Breast epithelium (tissue), 4 donors: Measurements from ENCODE around the gene ATP13A5. TPM values are rescaled to one million over a fixed set of nuclear protein-coding genes. Genes with fewer than 3 reads are reported as not detected.

Experiments
- DNase-seq, 2 donors: peaks; one replicate each; pipeline ENCODE4 v3.0.0-alpha.2; 2019; ENCODE audit warnings: low spot score in 2 of 2
- H3K27ac ChIP-seq, 2 donors: fragments of 200-600 bp; sonication (generic) in 1 of 2; one replicate each; pipeline ENCODE4 v1.5.1; 2016 to 2019; ENCODE audit warnings: mild to moderate bottlenecking in 1 of 2
- H3K27me3 ChIP-seq, 2 donors: fragments of 200-600 bp; sonication (generic) in 1 of 2; one replicate each; pipeline versions ENCODE4 v1.5.1 to v1.6.0; 2017 to 2019; ENCODE audit warnings: control low read depth in 1 of 2, mild to moderate bottlenecking in 1 of 2
- H3K36me3 ChIP-seq: fragments of 200-600 bp; one replicate; pipeline ENCODE4 v1.5.1; 2019
- H3K4me1 ChIP-seq, 2 donors: fragments of 200-600 bp; sonication (generic); one replicate each; pipeline ENCODE4 v1.5.1; 2016 to 2019; ENCODE audit warnings: control low read depth in 1 of 2
- H3K4me3 ChIP-seq, 3 donors: fragments of 200-600 bp; sonication (generic); 1 replicate in 2 of 3; 2 replicates in 1 of 3; pipeline ENCODE4 v1.5.1; 2016 to 2019; ENCODE audit warnings: mild to moderate bottlenecking in 3 of 3, moderate library complexity in 2 of 3
- H3K9me3 ChIP-seq, 2 donors: fragments of 200-600 bp; sonication (generic) in 1 of 2; one replicate each; pipeline ENCODE4 v1.5.1; 2016 to 2019; ENCODE audit warnings: control low read depth in 1 of 2
- POLR2A ChIP-seq: fragments of 450-650 bp; IDR thresholded peaks from one replicate; pipeline ENCODE4 v1.6.1; 2016; ENCODE audit warnings: antibody characterized with exemption, mild to moderate bottlenecking, moderate library complexity
- POLR2AphosphoS5 ChIP-seq, 3 donors: sonication (generic); formaldehyde crosslinking; IDR thresholded peaks; one replicate each; pipeline ENCODE4 v1.6.1; 2017; ENCODE audit warnings: antibody characterized with exemption in 3 of 3
- intact Hi-C: fragments of 100-400 bp; cut with DNase I; formaldehyde crosslinking; loops from one replicate; pipeline ENCODE4 v1.15.1; 2023; ENCODE audit warnings: low total_unique reads
- total RNA-seq, 3 donors: library from RNA; depleted of rRNA; stranded (reverse); fragments of >200 nt; gene quantifications; one replicate each; pipeline ENCODE4 v1.1.0, GENCODE V29; 2016
- TF ChIP-seq, protein P1 (sequence below), 3 donors: fragments of 450-650 bp; IDR thresholded peaks; one replicate each; pipeline ENCODE4 v1.5.1; 2016 to 2017; ENCODE audit warnings: antibody characterized with exemption in 3 of 3, mild to moderate bottlenecking in 3 of 3, moderate library complexity in 3 of 3

ATP13A5 gene
- total RNA-seq, 3 donors from 2014 or later = 2.3 to 4.5 TPM; not detected in 1

DNA sequence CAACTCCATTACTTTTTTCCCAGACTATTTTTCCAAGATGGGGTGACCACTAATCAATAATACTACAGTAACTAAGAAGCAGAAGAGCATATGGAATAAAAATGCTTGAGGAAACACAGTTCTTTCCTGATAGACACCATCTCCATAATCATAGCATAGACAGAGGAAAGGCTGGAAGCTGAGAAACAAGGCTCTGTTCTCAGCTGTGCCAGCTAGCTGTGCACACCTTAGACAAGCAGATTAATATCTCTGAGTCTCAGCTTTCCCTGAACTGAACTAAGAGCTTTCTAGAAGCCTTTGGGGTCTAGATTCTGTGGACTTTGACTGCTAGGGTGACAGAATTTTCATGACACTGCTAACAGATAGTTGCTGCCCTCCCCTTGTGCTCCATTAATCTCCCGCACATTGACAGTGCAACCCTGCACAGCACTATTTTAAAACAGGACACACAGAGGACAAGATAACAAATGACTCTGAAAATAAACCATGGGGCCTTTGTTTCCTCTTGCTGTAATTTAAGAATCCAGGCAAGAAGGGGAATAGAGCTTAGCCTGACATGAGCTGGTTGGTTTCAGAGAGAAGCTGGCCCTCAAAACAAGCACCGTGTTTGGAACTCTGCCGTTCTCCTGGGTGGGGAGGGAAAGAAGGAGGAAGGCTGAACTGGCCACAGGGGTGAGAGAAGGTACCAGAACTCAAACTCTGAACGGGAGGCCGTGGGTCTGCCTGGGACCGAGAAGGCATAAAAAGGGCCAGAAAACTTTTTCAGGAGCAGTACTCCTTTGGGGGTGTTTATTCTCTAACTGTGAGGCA is 67.4 kb downstream of the ATP13A5 start:
- Histone ChIP-seq H3K27ac (peak overlapping the region in 1 of 2 donors; percentile 43), H3K9me3 (no peaks in the 10 kb centered on the region), H3K4me1 (no peaks in the 10 kb centered on the region), H3K4me3 (no peak overlapping the region), H3K27me3 (no peaks in the 10 kb centered on the region), H3K36me3 (no peaks in the 10 kb centered on the region)
- intact Hi-C loops = no loop called here
- no peak for DNase-seq
- TF ChIP-seq POLR2AphosphoS5 (IDR thresholded peaks at IDR 0.05) = no peak
- TF ChIP-seq, protein P1, sequence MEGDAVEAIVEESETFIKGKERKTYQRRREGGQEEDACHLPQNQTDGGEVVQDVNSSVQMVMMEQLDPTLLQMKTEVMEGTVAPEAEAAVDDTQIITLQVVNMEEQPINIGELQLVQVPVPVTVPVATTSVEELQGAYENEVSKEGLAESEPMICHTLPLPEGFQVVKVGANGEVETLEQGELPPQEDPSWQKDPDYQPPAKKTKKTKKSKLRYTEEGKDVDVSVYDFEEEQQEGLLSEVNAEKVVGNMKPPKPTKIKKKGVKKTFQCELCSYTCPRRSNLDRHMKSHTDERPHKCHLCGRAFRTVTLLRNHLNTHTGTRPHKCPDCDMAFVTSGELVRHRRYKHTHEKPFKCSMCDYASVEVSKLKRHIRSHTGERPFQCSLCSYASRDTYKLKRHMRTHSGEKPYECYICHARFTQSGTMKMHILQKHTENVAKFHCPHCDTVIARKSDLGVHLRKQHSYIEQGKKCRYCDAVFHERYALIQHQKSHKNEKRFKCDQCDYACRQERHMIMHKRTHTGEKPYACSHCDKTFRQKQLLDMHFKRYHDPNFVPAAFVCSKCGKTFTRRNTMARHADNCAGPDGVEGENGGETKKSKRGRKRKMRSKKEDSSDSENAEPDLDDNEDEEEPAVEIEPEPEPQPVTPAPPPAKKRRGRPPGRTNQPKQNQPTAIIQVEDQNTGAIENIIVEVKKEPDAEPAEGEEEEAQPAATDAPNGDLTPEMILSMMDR (IDR thresholded peaks at IDR 0.05) = no peak
- TF ChIP-seq POLR2A = no peak

DNA sequence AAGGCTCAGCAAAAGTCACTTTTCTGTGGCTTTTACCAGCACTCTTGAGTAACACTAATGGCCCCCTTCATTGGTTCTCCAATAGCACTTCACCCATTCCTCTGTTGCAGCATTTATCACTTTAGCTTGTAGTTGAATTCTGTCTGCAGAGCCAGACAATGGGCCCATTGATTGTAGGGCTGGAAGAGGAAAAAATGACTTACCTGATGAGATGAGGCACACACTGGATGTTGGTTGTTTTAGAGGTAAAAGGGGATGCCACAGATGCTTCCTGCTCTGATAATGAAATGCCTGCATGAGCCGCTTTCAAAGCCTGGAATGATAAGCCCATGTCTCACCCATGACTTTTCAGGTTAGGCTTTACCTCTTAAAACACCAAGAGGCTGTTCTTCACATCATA is 73.2 kb downstream of the ATP13A5 start:
- TF ChIP-seq POLR2AphosphoS5 (IDR thresholded peaks at IDR 0.05) (no peak), POLR2A (no peak)
- TF ChIP-seq, protein P1 (IDR thresholded peaks at IDR 0.05) = no peak
- no peak overlapping the region for H3K4me3 ChIP-seq
- no peak for DNase-seq
- no peaks in the 10 kb centered on the region for H3K4me1 ChIP-seq
- intact Hi-C loops = no loop called here
- H3K27ac ChIP-seq = no peak overlapping the region
- H3K27me3 ChIP-seq = no peaks in the 10 kb centered on the region
- no peaks in the 10 kb centered on the region for H3K36me3 ChIP-seq
- H3K9me3 ChIP-seq = no peaks in the 10 kb centered on the region

DNA sequence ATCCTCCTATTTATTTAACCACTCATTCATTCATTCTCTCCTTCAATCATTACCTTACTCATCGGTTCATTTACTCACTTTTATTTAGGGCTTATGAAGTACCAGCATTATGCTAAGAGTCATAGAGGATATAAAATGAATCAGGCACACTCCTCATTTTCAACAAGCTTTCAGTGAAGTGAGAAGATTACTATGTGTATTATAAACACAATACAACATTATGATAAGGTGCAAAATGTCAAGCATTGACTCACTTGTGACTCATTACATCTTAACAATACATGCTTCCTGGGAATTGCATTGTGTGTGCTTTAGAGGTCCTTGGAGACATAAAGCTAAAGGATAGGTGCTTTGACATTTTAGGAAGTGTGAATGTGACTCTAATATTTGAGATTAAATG is 77.1 kb downstream of the ATP13A5 start:
- no peak overlapping the region for H3K4me3 ChIP-seq
- peaks cover 0 to 4% of the 10 kb centered on the region in 2 donors for H3K9me3 ChIP-seq
- no peaks in the 10 kb centered on the region for H3K4me1 ChIP-seq
- H3K27ac ChIP-seq = no peak overlapping the region
- no peaks in the 10 kb centered on the region for H3K27me3 ChIP-seq
- no peaks in the 10 kb centered on the region for H3K36me3 ChIP-seq
- no peak for DNase-seq
- TF ChIP-seq POLR2A = no peak
- TF ChIP-seq POLR2AphosphoS5 (IDR thresholded peaks at IDR 0.05) = no peak
- TF ChIP-seq, protein P1 (IDR thresholded peaks at IDR 0.05) = no peak
- intact Hi-C loops = no loop called here

DNA sequence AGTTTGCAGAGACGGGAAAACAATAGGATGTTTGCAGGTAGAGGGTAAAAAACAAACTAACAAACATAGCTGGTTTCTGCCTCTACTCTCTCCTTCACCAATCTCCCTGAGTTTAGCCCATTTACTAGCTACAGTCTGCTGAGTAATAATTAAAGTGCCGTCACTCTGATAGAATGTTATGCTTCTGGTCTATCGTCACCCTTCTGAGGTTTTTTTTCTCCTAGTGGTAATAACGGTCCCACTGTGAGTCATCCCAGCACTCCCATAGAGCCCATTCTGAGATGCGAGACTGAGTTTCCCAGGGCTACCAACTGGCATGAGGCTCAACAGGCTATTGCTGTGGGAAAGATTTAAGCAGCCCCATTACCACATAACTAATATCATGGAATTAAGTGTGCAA is 81.1 kb downstream of the ATP13A5 start:
- no peak for TF ChIP-seq POLR2A
- no peak for TF ChIP-seq POLR2AphosphoS5 (IDR thresholded peaks at IDR 0.05)
- TF ChIP-seq, protein P1 (IDR thresholded peaks at IDR 0.05) = no peak
- no peaks in the 10 kb centered on the region for H3K36me3 ChIP-seq
- H3K4me1 ChIP-seq = no peaks in the 10 kb centered on the region
- H3K9me3 ChIP-seq = peaks cover 2 to 6% of the 10 kb centered on the region in 2 donors
- no peak for DNase-seq
- intact Hi-C loops = no loop called here
- H3K4me3 ChIP-seq = no peak overlapping the region
- no peak overlapping the region for H3K27ac ChIP-seq
- no peaks in the 10 kb centered on the region for H3K27me3 ChIP-seq

DNA sequence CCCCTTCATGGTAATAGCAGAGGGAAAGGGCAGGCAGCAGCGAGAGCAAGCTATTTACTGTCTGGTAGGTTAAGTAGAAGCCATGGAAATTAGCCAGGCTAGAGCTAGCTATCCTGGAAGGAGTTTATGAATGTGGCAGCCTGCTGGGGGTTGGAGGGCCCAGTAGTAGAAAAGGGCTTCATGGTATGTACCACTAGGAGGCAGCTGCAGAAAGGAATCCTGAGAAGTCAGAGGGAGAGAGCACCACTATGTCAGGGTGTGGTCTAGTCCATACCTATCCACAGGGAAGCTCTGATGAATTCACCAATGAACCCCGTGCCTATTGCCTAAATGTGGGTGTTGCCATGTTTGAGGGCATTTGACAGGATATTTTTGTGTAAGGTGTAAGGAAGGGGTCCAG is 82.6 kb downstream of the ATP13A5 start:
- Histone ChIP-seq H3K27me3 (no peaks in the 10 kb centered on the region), H3K9me3 (peaks cover 2 to 9% of the 10 kb centered on the region in 2 donors), H3K36me3 (no peaks in the 10 kb centered on the region), H3K27ac (no peak overlapping the region), H3K4me1 (no peaks in the 10 kb centered on the region), H3K4me3 (no peak overlapping the region)
- intact Hi-C loops = no loop called here
- DNase-seq = no peak
- TF ChIP-seq, protein P1 (IDR thresholded peaks at IDR 0.05) = no peak
- no peak for TF ChIP-seq POLR2AphosphoS5 (IDR thresholded peaks at IDR 0.05)
- no peak for TF ChIP-seq POLR2A
